ENCODE data around the gene MAGEA11. TPM values are rescaled to one million over a fixed set of nuclear protein-coding genes. Genes with fewer than 3 reads are reported as not detected.
A peak's percentile ranks its signal among the peaks of the same experiment; 100 is the strongest.
"Not testable (repeated sequence)": the region's sequence is repeated elsewhere in the genome, so short reads cannot be mapped to it uniquely, and the experiment has no call there.

Gene MAGEA11
- total and polyA plus RNA-seq, 2 of the 8 experiments (the other 6 are each of a cell fraction or from before 2014, with no cell fraction given) = not detected

GRCh38 chrX:149746390-149747007 is 34.6 kb downstream of the MAGEA11 start:
- DNase-seq (ENCODE audit: low read depth in 1 of 2, low spot score in 2 of 2); H3K9me3 ChIP-seq (ENCODE audit: insufficient read depth in 2 of 2, low read depth in 1 of 2, low read length in 1 of 2); H3K4ac ChIP-seq (replicated peaks; ENCODE audit: insufficient read length, low read depth, low read length); H2AFZ ChIP-seq (ENCODE audit: low read length); H3K27me3 ChIP-seq (replicated peaks in 1 of 4; ENCODE audit: control insufficient read depth in 3 of 4, extremely low read depth in 1 of 4, insufficient read depth in 3 of 4, low read length in 3 of 4); H2AK5ac ChIP-seq (ENCODE audit: low read depth, low read length); H2BK5ac ChIP-seq (ENCODE audit: low read depth, low read length); H2BK15ac ChIP-seq (ENCODE audit: low read length); H3K79me1 ChIP-seq (ENCODE audit: low read depth, low read length); POLR2A ChIA-PET (ENCODE audit: partially characterized antibody); H2BK20ac ChIP-seq (ENCODE audit: low read length); H2BK120ac ChIP-seq (replicated peaks; ENCODE audit: low read depth, low read length); H4K20me1 ChIP-seq (replicated peaks in 1 of 2; ENCODE audit: control insufficient read depth in 1 of 2, insufficient read depth in 2 of 2, low read length in 2 of 2); H3K79me2 ChIP-seq (ENCODE audit: control insufficient read depth in 1 of 2, insufficient read depth in 2 of 2, low read length in 2 of 2); H3K23me2 ChIP-seq (ENCODE audit: low read depth, low read length); CTCF ChIA-PET (ENCODE audit: partially characterized antibody); H3K4me2 ChIP-seq (ENCODE audit: insufficient read depth in 1 of 2, low read depth in 2 of 2, low read length in 2 of 2); H3K4me1 ChIP-seq (replicated peaks in 1 of 4; ENCODE audit: control insufficient read depth in 3 of 4, insufficient read depth in 4 of 4, low read length in 3 of 4); H4K8ac ChIP-seq (ENCODE audit: extremely low read depth, insufficient read depth, low read length); H2BK12ac ChIP-seq (ENCODE audit: low read depth, low read length); H4K5ac ChIP-seq (ENCODE audit: insufficient read length, low read depth, low read length); H3K27ac ChIP-seq (ENCODE audit: low read depth, low read length); H3K4me3 ChIP-seq (ENCODE audit: extremely low read depth in 1 of 4, insufficient read depth in 2 of 4, low read depth in 3 of 4, low read length in 4 of 4); H4K91ac ChIP-seq (replicated peaks; ENCODE audit: insufficient read length, low read length); H3K56ac ChIP-seq (replicated peaks; ENCODE audit: insufficient read length, low read depth, low read length); H3K23ac ChIP-seq (ENCODE audit: insufficient read length); H3K14ac ChIP-seq (ENCODE audit: insufficient read length); H3K36me3 ChIP-seq (ENCODE audit: control insufficient read depth in 2 of 4, insufficient read depth in 4 of 4, low read length in 3 of 4); H3K18ac ChIP-seq (ENCODE audit: extremely low read depth, low read length); H3K9ac ChIP-seq (replicated peaks in 1 of 4; ENCODE audit: extremely low read depth in 1 of 4, low read depth in 3 of 4, low read length in 3 of 4): not testable (repeated sequence)
- WGBS, 2 experiments (ENCODE audit: extremely low coverage in 1 of 2, insufficient coverage in 1 of 2, insufficient read length in 1 of 2, insufficient replicate concordance in 2 of 2, low coverage in 1 of 2, low lambda C conversion rate in 2 of 2, missing lambda C conversion rate in 1 of 2) = no CpG with 5 or more reads among the region's 6 CpGs
- FAIRE-seq = peak; percentile 100
